ENCODE measurements around the gene CMIP.

The CMIP gene

DNA sequence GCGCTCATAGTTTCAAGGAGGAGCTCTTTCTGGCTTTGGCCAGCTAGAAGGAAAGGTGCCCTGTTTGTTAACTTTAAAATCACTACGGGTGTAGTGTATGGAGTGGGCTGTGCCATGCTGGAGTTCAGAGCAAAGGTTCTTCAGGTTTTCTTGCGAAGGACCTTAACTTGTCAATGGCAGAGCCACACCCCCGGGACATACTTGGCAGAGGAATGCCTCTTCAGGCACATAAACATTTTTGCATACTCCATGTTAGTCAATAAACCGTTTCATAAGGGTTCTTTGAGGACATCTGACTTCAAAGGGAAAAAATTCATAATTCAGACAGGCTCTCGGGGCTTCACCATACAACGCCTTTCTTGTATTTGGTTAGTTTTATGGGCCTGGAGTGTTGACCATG, 221.5 kb downstream of the CMIP start:
- peaks cover 45% of the 10 kb centered on the region for H3K36me3 ChIP-seq (ENCODE audit: control insufficient read depth, insufficient read depth, low read length)

DNA sequence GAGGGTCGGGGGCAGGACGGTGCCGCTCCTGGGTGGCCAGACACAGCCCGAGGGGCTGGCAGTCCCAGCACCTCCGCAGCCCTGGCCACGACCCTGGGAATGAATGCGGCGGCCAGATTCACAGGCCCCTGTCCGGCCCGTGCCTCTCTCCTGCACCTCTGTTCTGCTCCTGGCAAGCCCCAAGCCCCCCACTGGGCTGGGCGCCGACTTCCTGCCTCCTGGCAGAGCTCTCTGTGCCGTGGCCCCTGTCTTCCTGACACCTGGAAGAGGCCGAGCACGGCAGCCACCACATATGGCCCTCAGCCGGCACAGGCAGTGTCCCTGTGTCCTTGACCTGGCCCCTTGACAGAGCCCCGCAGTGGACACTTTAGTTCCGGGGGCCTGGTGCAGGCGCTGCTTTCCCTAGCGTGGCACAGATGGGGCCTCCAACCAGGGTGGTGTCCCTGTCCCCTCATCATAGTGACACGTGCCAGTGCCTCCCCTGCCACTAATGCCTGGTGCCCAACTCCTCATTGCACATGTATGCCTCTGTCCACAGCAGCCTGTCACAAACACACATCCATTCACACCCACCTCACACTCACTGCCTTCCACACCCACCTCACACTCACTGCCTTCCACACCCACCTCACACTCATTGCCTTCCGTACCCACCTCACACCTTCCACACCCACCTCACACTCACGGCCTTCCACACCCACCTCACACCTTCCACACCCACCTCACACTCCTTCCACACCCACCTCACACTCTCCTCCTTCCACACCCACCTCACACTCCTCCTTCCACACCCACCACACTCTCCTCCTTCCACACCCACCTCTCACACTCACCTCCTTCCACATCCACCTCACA, 223.9 kb downstream of the CMIP start:
- DNase-seq = no peak
- H3K4me3 ChIP-seq (ENCODE audit: insufficient read depth, low read depth, low read length, poor library complexity, severe bottlenecking) = no peak overlapping the region
- peaks cover 41% of the 10 kb centered on the region for H3K36me3 ChIP-seq (ENCODE audit: control insufficient read depth, insufficient read depth, low read length)
- no peaks in the 10 kb centered on the region for H3K9me3 ChIP-seq (ENCODE audit: control insufficient read depth, low read length)
- no peaks in the 10 kb centered on the region for H3K4me1 ChIP-seq (ENCODE audit: control insufficient read depth, insufficient read depth, low read length, poor library complexity, severe bottlenecking)
- H3K27ac ChIP-seq (ENCODE audit: insufficient read depth, low read length, poor library complexity, severe bottlenecking) = no peak overlapping the region
- no peaks in the 10 kb centered on the region for H3K27me3 ChIP-seq (replicated peaks; ENCODE audit: control insufficient read depth, insufficient read depth, low read length, poor library complexity, severe bottlenecking)

More for the DNA sequence above, 221.5 kb downstream of the CMIP start:
- Histone ChIP-seq H3K27me3 (replicated peaks; ENCODE audit: control insufficient read depth, insufficient read depth, low read length, poor library complexity, severe bottlenecking) (no peaks in the 10 kb centered on the region), H3K4me3 (ENCODE audit: insufficient read depth, low read depth, low read length, poor library complexity, severe bottlenecking) (no peak overlapping the region), H3K9me3 (ENCODE audit: control insufficient read depth, low read length) (no peaks in the 10 kb centered on the region), H3K4me1 (ENCODE audit: control insufficient read depth, insufficient read depth, low read length, poor library complexity, severe bottlenecking) (no peaks in the 10 kb centered on the region), H3K27ac (ENCODE audit: insufficient read depth, low read length, poor library complexity, severe bottlenecking) (no peak overlapping the region)
- no peak for DNase-seq

DNA sequence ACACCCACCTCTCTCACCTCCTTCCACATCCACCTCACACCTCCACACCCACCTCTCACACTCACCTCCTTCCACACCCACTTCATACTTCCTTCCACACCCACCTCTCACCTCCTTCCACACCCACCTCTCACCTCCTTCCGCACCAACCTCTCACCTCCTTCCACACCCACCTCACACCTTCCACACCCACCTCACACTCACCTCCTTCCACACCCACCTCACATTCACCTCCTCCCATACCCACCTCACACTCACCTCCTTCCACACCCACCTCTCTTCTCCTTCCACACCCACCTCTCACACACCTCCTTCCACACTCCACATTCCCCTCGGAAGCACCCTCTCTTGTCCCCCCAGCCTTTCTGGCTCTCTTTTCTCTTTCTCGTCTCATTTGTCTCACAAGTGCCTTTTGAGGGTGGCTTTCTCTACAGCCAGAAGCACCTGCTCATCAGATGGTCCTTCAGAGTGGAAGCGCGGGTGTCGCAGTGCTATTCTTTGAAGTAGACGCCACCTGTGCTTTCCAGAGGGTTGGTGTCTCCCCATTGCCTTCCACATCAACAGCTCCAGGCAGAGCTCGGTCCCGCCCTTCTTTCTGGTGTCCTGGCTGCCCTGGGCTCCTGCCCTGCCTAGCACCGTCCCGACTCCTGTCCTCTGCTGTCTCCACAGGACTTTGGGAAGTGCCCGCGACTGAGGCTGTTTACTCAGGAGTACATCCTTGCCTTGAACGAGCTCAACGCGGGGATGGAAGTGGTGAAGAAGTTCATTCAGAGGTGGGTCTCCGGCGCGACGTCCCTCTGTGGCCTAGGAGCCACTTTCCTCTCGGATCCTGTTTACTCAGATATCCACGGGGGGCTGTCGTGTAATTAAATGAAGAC, 225.1 kb downstream of the CMIP start:
- Histone ChIP-seq H3K4me3 (ENCODE audit: insufficient read depth, low read depth, low read length, poor library complexity, severe bottlenecking) (no peak overlapping the region), H3K36me3 (ENCODE audit: control insufficient read depth, insufficient read depth, low read length) (peaks cover 30% of the 10 kb centered on the region), H3K27me3 (replicated peaks; ENCODE audit: control insufficient read depth, insufficient read depth, low read length, poor library complexity, severe bottlenecking) (no peaks in the 10 kb centered on the region), H3K4me1 (ENCODE audit: control insufficient read depth, insufficient read depth, low read length, poor library complexity, severe bottlenecking) (no peaks in the 10 kb centered on the region), H3K9me3 (ENCODE audit: control insufficient read depth, low read length) (no peaks in the 10 kb centered on the region), H3K27ac (ENCODE audit: insufficient read depth, low read length, poor library complexity, severe bottlenecking) (no peak overlapping the region)
- DNase-seq = no peak

DNA sequence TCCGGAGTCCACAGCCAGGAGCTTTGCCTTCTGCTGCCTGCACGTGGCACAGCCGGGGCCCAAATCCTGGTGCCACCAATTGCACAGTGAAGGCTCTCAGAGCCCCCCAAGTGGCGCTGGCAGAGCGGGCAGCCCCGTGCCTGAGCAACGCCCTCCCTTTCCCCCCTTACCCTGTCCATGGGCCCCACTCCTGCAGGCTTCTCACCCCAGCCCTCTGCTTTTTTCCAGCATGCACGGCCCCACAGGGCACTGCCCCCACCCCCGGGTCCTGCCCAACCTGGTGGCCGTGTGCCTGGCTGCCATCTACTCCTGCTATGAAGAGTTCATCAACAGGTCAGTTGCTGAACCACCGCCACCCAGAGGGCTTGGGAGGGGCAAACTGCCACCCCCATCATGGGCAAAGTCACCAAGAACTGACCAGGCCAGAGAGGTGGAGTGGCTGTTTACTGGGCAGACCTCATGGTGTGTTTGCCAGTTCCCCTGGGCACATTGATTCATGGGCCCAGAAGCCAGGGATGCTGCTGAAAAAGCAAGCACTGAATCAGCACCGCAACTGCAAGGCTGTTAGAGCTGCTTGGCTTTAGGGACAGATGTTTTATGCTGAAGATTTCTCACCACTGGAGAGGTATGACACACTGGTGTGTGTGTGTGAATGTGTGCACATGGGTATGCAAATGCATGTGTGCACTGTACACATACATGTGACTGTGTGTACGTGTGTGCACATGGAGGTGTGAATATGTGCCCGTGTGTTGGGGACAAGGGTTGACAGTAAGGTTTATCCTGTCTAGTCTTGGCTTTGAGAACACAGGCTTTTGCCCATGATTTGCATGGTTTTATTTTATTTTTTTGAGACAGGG, 227.4 kb downstream of the CMIP start:
- peaks cover 18% of the 10 kb centered on the region for H3K36me3 ChIP-seq (ENCODE audit: control insufficient read depth, insufficient read depth, low read length)
- no peak overlapping the region for H3K4me3 ChIP-seq (ENCODE audit: insufficient read depth, low read depth, low read length, poor library complexity, severe bottlenecking)
- DNase-seq = no peak
- H3K4me1 ChIP-seq (ENCODE audit: control insufficient read depth, insufficient read depth, low read length, poor library complexity, severe bottlenecking) = no peaks in the 10 kb centered on the region
- no peaks in the 10 kb centered on the region for H3K9me3 ChIP-seq (ENCODE audit: control insufficient read depth, low read length)
- no peak overlapping the region for H3K27ac ChIP-seq (ENCODE audit: insufficient read depth, low read length, poor library complexity, severe bottlenecking)
- no peaks in the 10 kb centered on the region for H3K27me3 ChIP-seq (replicated peaks; ENCODE audit: control insufficient read depth, insufficient read depth, low read length, poor library complexity, severe bottlenecking)

DNA sequence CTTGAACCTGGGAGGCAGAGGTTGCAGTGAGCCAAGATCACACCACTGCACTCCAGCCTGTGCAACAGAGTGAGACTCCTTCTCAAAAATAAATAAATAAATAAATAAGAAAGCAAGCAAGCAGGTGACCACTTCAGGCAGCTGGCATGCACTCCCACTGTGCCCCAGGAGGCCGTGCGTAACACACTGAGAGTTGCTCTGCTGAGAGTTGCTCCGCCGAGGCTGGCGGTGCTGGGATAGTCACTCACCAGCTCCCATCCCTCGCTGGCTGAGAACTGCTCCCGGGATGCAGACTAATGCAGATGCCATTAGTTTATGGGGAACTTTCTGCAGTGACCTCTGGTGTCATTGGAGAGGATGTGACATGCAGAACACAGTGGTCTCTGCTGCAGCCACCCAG, 228.8 kb downstream of the CMIP start:
- H3K4me3 ChIP-seq (ENCODE audit: insufficient read depth, low read depth, low read length, poor library complexity, severe bottlenecking) = no peak overlapping the region
- H3K27ac ChIP-seq (ENCODE audit: insufficient read depth, low read length, poor library complexity, severe bottlenecking) = no peak overlapping the region
- H3K27me3 ChIP-seq (replicated peaks; ENCODE audit: control insufficient read depth, insufficient read depth, low read length, poor library complexity, severe bottlenecking) = no peaks in the 10 kb centered on the region
- H3K36me3 ChIP-seq (ENCODE audit: control insufficient read depth, insufficient read depth, low read length) = peaks cover 21% of the 10 kb centered on the region
- no peak for DNase-seq
- no peaks in the 10 kb centered on the region for H3K9me3 ChIP-seq (ENCODE audit: control insufficient read depth, low read length)
- H3K4me1 ChIP-seq (ENCODE audit: control insufficient read depth, insufficient read depth, low read length, poor library complexity, severe bottlenecking) = no peaks in the 10 kb centered on the region

DNA sequence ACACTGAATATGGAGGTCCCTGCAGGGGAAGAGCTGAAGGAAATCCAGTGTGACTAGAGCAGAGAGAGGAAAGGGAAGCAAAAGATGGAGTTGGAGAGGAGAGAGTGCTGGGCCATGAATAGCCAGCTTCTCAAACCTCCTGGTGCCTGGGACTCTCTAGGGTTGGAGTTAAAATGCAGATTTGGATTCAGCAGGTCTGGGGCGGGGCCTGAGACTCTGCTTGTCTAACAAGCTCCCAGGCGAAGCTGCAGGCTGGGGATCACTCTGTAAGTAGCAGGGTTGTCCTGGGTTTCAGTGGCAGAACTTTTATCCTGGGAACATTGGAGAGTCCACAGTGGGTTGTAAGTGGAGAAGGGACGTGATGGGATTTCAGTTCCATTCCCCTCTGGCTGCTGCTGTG, 231.1 kb downstream of the CMIP start:
- no peak overlapping the region for H3K4me3 ChIP-seq (ENCODE audit: insufficient read depth, low read depth, low read length, poor library complexity, severe bottlenecking)
- H3K36me3 ChIP-seq (ENCODE audit: control insufficient read depth, insufficient read depth, low read length) = peaks cover 22% of the 10 kb centered on the region
- DNase-seq = no peak
- no peaks in the 10 kb centered on the region for H3K4me1 ChIP-seq (ENCODE audit: control insufficient read depth, insufficient read depth, low read length, poor library complexity, severe bottlenecking)
- no peaks in the 10 kb centered on the region for H3K27me3 ChIP-seq (replicated peaks; ENCODE audit: control insufficient read depth, insufficient read depth, low read length, poor library complexity, severe bottlenecking)
- H3K27ac ChIP-seq (ENCODE audit: insufficient read depth, low read length, poor library complexity, severe bottlenecking) = no peak overlapping the region
- no peaks in the 10 kb centered on the region for H3K9me3 ChIP-seq (ENCODE audit: control insufficient read depth, low read length)

DNA sequence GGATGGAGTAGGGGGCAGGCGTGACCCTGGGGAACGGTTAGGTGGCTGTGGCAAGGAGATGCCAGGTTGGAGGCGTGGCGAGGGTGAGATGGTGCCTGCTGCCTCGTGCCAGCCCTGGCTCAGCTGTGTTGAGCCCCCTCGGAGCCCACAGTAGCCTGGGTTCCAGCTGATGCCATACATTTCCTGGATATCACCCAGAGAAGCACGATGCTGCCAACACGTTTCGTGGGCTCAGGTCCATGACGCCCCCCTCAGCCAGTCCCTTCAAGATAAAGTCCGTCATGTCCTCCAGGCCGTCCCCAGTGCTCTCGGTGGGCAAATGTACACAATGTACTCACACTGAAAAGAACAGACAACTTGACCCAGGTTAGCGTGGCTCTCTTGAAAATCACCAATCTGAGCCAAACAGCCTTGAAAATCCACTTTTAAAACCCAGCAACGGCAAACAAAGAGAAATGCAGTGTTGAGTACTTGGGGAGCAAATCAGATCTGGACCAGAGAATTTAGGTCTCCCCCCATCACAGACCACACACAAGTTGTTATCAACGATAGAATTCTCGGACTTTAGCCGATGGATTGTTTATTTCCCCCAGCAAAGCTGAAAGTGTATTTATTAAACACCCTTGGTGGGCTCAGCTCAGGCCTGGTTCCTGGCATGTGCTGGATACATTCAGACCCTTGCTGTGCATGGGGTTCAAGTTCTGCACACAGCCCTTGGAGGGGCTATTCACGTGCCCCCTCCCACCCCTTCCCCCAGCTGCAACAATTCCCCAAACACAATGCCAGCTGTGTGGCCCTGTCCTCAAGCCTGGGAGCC, 231.7 kb downstream of the CMIP start:
- Histone ChIP-seq H3K27me3 (replicated peaks; ENCODE audit: control insufficient read depth, insufficient read depth, low read length, poor library complexity, severe bottlenecking) (no peaks in the 10 kb centered on the region), H3K9me3 (ENCODE audit: control insufficient read depth, low read length) (no peaks in the 10 kb centered on the region), H3K27ac (ENCODE audit: insufficient read depth, low read length, poor library complexity, severe bottlenecking) (no peak overlapping the region), H3K36me3 (ENCODE audit: control insufficient read depth, insufficient read depth, low read length) (peaks cover 28% of the 10 kb centered on the region), H3K4me3 (ENCODE audit: insufficient read depth, low read depth, low read length, poor library complexity, severe bottlenecking) (no peak overlapping the region), H3K4me1 (ENCODE audit: control insufficient read depth, insufficient read depth, low read length, poor library complexity, severe bottlenecking) (no peaks in the 10 kb centered on the region)
- no peak for DNase-seq

DNA sequence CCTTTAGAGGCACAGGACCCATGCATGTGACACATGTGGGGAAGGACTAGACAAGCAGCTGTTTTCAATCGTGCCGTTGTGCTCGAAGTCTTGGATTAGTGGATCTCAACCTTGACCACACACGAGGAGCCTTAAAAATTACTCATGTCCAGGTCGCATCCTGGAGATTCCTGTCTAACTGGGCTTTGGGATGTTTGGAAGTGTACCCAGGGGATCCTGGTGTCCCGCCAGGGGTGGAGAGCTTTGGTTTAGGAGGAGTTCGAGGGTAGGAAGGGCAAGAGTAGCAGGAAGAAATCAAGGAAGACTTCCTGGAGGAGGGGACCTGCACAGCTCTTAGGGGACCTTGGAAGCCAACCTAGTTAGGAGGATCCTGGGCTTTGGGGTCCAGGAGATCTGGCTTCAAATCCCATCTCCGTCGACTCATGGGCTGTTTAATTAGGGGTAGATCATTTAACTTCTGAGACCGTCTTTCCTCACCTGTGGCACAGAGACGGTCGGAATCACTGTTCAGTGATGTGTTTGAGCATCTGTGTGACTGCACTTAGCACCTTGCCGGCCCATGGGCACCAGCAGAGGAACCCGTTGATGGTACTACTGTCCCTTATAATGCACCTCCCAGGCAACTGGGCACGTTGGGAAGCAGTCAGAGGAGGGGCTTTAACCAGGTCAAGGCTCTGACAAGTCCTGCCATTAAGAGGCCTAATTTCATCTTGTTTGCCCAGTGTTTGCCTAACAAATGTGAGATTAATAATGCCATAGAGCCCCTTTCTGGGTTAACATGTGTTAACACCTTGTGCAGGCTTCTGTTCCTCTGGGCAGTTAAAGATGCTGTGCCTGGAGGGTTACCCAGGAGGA, 232.5 kb downstream of the CMIP start:
- Histone ChIP-seq H3K27me3 (replicated peaks; ENCODE audit: control insufficient read depth, insufficient read depth, low read length, poor library complexity, severe bottlenecking) (no peaks in the 10 kb centered on the region), H3K36me3 (ENCODE audit: control insufficient read depth, insufficient read depth, low read length) (peaks cover 26% of the 10 kb centered on the region), H3K4me3 (ENCODE audit: insufficient read depth, low read depth, low read length, poor library complexity, severe bottlenecking) (no peak overlapping the region), H3K27ac (ENCODE audit: insufficient read depth, low read length, poor library complexity, severe bottlenecking) (no peak overlapping the region), H3K9me3 (ENCODE audit: control insufficient read depth, low read length) (no peaks in the 10 kb centered on the region), H3K4me1 (ENCODE audit: control insufficient read depth, insufficient read depth, low read length, poor library complexity, severe bottlenecking) (no peaks in the 10 kb centered on the region)
- no peak for DNase-seq

Data from effector memory CD4-positive, alpha-beta T cell (primary cell).